Posterior cingulate gyrus (tissue), 11 donors: Measurements from ENCODE around the gene MAG.

Experiments
- DNase-seq, 10 donors: peaks; one replicate each; pipeline versions ENCODE4 v3.0.0 to v3.0.0-alpha.2; 2020 to 2021; ENCODE audit warnings: mixed read lengths in 3 of 10
- intact Hi-C: fragments of 100-400 bp; cut with DNase I; formaldehyde crosslinking; loops from one replicate; pipeline ENCODE4 v1.15.1; 2023

Gene MAG

DNA sequence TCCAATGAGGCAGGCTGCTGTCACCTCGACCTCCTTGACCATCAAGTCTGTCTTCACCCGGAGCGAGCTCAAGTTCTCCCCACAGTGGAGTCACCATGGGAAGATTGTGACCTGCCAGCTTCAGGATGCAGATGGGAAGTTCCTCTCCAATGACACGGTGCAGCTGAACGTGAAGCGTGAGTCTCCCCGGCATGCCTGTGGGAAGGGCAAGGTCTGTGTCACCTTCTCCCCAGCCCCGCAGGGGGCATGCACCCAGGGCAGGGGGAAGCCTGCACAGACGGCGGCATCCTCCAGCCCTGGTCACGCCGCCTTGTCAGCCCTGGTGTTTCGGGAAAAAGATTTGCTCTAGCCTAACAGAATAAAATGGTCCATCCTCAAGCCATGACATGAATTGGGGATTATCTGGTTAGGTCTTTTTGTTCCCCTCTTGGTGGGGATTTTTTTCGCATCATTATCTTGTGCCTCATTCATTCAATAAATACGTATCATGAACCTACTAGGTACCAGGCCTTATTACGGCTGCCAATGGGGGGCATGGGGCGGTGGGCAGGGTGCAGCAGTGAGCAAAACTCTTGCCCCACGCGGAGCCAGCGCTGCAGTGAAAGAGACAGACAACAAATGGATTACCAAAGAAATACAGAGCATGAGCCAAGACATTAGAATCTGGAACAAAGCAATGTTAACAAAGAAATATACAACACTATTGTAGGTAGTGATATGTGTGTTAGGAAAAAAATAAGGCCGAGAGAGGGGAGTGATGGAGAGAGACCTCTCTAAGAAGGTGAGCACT, 44.4 kb downstream of the MAG start:
- intact Hi-C loops = no loop called here
- peak in 1 of 10 donors; percentile 57 for DNase-seq

DNA sequence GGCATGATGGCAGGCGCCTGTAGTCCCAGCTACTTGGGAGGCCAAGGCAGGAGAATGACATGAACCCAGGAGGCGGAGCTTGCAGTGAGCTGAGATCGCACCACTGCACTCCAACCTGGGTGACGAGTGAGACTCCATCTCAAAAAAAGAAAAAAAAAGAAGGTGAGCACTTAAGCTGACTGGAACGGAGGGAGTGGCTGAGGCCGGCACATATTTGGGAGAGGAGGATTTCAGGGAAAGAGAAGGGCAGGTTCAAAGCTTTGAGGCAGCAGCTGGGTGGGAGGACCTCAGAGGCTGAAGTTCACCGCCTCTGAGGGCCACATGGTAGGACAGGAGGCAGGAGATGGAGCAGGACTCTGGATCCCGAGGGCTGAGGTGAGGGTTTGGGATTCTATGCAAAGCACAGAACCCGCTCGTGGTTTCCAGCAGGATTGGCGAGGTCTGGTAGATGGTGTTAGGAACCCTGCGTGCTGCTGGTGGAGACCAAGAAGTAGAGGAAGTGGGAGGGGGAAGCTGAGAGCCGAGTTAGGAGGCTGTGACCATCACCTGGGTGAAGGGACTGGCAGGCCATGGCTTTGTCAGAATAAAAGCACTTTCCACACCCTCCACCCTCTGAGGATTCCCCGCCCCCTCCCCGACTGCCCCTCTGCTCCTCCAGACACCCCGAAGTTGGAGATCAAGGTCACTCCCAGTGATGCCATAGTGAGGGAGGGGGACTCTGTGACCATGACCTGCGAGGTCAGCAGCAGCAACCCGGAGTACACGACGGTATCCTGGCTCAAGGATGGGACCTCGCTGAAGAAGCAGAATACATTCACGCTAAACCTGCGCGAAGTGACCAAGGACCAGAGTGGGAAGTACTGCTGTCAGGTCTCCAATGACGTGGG, 45.4 kb downstream of the MAG start:
- DNase-seq = peak in 1 of 10 donors; percentile 59

DNA sequence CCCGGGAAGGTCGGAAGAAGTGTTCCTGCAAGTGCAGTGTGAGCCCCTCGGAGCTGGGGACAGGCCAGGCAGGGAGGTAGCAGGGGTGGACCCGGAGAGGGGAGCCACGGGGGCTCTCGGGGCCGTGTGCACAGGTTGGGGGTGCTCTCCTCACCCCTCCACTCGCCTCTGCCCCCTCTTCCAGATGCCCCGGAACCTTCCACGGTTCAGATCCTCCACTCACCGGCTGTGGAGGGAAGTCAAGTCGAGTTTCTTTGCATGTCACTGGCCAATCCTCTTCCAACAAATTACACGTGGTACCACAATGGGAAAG, 46.0 kb downstream of the MAG start:
- intact Hi-C loops = no loop called here
- DNase-seq = no peak

More for the DNA sequence above, 45.4 kb downstream of the MAG start:
- intact Hi-C loops = no loop called here

DNA sequence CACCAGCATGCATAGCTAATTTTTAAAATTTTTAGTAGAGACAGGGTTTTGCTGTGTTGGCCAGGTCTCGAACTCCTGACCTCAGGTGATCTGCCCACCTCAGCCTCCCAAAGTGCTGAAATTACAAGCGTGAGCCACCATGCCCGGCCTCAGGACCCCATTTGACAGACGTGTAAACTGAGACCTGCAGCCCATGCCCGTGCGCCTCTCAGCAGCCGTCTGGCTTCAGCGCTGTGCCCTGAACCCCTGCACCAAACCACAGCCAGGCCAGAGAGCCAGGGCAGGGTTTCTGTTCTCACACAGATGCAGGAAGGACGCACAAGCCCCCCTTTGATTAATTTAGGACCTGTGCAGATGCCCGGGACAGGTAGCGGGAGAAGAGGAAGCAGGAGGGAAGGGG, 48.5 kb downstream of the MAG start:
- intact Hi-C loops = no loop called here
- peak in 2 of 10 donors; percentile 65 to 71 for DNase-seq

DNA sequence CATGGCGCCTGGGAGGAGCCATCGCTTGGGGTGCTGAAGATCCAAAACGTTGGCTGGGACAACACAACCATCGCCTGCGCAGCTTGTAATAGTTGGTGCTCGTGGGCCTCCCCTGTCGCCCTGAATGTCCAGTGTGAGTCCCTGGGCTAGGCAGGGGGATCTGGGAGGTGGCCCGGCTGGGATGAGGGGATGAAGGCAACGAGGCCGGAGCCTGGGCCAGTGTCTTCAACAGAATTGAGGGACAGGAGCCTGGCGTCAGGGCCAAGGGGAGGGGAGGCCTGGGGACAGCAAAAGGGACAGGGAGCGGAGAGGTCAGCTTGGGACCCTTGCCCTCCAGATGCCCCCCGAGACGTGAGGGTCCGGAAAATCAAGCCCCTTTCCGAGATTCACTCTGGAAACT, 49.0 kb downstream of the MAG start:
- intact Hi-C loops = no loop called here
- peak in 1 of 10 donors; percentile 76 for DNase-seq

DNA sequence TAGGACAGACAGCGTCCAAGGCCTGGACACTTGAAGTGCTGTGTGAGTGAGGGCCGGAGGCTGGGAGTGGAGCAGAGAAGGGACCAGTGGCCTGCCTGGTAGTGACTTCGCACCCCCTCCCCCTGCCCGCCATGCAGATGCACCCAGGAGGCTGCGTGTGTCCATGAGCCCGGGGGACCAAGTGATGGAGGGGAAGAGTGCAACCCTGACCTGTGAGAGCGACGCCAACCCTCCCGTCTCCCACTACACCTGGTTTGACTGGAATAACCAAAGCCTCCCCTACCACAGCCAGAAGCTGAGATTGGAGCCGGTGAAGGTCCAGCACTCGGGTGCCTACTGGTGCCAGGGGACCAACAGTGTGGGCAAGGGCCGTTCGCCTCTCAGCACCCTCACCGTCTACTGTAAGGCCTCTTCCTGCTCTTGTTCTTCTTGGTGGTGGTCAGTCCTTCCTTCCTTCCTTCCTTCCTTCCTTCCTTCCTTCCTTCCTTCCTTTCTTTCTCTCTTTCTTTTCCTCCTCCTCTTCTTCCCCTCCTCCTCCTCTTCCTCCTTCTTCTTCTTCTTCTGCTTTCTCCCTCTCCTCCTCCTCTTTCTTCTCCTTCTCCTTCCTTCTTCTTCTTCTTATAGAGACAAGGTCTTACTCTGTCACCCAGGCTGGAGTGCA, 49.7 kb downstream of the MAG start:
- intact Hi-C loops = no loop called here
- DNase-seq = peak in 2 of 10 donors; percentile 34 to 74

DNA sequence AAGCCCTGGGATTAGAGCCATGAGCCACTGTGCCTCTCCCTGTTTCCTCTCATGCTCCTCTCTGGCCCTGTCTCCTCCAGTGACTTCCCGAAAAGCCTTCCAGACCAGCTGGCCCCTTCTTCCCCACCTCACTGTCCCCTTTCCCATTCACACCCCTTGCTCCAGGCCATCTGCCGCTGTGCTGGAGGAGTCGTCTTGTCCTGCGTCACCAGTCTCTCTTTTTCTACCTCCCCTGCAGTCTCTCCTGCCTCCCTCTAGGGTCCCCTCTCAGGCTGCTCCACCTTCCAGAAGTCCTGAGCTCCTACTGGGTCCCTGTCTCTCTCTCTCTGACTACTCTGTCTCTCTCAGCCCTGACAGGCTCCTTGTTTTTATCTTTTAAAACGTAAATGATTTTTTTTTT, 50.5 kb downstream of the MAG start:
- intact Hi-C loops = no loop called here
- peak in 3 of 10 donors; percentile 0 to 67 (median 54) for DNase-seq

DNA sequence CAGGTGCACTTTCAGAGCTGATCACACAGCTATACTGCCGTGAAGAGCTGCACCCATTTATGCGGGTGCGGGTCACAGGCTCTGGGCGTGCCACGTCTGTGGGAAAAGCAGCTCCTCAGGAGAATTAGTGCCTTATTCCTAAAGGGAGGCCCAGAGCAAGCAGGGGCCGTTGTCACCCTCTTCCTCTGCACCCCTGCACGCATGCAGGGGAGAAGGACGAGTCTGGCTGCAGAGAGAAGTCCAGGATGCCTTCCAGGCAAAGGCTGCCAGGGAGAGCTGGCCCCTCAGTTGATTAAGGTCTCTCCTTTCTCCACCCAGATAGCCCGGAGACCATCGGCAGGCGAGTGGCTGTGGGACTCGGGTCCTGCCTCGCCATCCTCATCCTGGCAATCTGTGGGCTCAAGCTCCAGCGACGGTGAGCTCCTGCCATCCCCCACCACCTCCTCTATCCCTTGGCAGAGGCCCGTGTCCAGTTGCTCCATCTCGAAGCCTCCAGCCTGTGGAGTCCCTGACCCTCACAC, 52.6 kb downstream of the MAG start:
- intact Hi-C loops = loop anchor here (5.0 kb wide), 1 partner anchor 72 kb away; no protein-coding TSS in a partner anchor
- DNase-seq = peak in 6 of 10 donors; percentile 4 to 74 (median 30)

DNA sequence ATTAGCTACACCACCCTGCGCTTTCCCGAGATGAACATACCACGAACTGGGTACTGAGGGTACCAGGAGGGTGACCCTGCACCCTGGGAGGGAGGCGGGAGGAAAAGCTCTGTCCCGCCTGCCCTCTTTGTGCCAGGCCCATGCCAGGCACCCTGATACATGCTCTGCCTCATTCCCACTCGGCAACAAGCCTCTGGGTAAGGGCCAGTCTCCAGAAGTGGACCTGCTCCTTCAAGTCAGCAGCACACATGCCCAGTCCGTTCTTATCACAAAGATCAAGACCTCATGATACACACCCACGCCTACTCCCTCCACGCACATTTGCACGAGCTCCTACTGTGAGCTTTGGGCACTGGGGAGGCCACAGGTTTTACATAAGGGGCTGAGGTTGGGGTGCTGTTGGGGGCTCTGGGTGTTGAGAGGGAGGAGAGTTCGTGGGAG, 53.7 kb downstream of the MAG start:
- DNase-seq = peak in 6 of 10 donors; percentile 2 to 47 (median 21)
- intact Hi-C loops = loop anchor here (5.0 kb wide), 1 partner anchor 73 kb away; no protein-coding TSS in a partner anchor

DNA sequence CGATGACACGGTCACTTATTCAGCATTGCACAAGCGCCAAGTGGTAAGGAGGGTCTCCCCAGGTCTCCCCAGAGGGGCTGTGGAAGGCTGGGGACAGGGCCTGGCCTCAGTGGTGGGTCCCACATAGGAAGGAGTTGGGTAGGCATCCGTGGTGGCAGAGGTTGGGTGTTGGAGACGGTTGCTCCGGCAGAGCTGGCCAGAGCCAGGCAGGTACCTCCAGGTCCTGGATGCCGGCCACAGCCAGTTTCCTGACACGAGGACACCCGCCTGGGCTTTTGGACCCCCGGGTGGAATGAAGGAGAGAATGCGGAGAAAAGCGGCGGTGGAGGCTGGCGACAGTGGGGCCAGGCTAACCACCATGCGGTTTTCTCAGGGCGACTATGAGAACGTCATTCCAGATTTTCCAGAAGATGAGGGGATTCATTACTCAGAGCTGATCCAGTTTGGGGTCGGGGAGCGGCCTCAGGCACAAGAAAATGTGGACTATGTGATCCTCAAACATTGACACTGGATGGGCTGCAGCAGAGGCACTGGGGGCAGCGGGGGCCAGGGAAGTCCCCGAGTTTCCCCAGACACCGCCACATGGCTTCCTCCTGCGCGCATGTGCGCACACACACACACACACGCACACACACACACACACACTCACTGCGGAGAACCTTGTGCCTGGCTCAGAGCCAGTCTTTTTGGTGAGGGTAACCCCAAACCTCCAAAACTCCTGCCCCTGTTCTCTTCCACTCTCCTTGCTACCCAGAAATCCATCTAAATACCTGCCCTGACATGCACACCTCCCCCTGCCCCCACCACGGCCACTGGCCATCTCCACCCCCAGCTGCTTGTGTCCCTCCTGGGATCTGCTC, 54.5 kb downstream of the MAG start:
- intact Hi-C loops = loop anchor here (5.0 kb wide), 1 partner anchor 74 kb away; no protein-coding TSS in a partner anchor
- peak in 5 of 10 donors; percentile 6 to 83 (median 46) for DNase-seq

DNA sequence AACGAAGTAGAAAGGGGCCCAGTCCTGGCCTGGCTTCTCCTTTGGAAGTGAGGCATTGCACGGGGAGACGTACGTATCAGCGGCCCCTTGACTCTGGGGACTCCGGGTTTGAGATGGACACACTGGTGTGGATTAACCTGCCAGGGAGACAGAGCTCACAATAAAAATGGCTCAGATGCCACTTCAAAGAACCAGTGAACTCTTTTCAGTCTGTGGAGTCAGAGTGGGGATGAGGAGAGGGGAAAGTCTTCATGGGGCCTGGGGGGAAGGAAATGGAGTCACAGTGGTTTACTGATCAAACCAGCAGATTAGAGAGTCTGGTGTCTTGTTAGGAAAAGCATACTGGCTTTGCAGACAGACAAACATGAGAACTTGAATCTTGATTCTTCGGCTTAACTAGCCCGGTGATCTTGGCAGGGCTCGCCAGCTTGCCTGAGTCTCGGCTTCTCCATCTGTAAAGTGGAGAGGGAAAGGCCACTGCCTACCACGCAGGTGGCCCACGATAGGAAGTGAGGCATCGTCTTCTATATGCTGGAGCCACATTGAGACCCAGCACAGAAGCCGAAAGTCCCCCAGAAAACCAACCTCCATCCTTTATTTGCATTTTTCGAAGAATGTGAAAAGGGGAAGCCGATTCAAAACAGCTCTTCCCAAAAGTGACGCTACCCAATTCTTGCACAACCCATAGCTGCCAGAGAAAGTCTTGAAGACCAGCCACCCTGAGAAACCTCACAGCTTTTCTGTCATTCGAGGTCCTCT, 55.4 kb downstream of the MAG start, which contains the start of gene FFAR1:
FFAR1 (plus strand) TSS at position 732 of the 759 bp plus-strand sequence. CDS start 3,650 bp downstream, outside the sequence.
- peak in 5 of 10 donors; percentile 5 to 49 (median 31) for DNase-seq
- intact Hi-C loops = loop anchor here (5.0 kb wide), 1 partner anchor 75 kb away; no protein-coding TSS in a partner anchor

DNA sequence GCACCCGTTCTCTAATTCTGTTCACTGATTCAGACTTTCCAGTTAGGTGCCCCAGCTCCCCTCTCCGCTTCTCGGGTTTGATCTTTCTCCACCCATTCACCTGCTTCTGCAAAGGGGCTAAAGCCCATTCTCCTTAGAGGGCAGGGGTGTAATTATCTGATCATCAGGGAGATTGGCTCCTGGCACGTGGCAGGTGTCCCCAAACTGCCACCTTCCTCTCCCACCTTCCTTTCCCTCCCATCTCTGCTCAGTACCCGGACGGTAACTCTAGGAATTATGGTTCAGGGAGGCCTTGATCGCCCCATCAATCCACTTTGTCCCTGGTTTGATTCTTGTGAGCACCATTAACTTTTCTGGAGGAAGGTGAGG, 56.0 kb downstream of the MAG start:
- intact Hi-C loops = loop anchor here (5.0 kb wide), 1 partner anchor 76 kb away; no protein-coding TSS in a partner anchor
- DNase-seq = peak in 1 of 10 donors; percentile 30

DNA sequence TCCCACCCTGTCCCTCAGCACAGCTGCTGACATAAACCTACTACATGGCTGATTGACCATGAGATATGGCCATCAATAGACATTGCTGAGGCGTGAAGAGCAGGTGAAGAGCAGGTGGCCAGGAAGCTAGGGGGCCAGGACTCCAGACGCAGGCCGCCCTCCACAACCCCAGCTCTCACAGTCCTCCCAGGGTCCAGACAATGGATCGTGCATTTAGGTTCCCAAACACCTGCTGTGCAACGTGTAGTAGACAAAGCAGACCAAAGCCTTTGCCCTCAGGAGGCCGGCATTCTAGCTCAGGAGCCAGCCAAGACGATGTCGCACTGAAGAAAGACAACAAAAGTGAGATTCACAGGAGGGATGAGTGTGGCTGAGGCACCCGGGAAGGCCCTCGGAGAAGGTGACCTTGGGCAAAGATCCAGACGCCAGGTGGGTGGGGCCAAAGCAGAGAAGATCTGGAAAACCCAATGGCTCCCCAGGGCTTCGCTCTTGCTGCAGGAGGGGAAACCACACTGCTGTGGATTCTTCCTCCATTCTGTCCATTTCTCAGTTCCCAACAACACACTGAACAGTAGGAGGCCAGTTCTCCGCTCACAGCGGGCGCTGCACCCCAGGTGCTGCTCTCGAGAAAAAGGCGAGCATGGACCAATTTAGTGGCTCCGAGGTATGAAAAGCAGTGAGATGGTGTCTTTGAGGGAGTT, 57.1 kb downstream of the MAG start:
- intact Hi-C loops = loop anchor here (5.0 kb wide), 1 partner anchor 77 kb away; no protein-coding TSS in a partner anchor
- peak in 4 of 10 donors; percentile 1 to 64 (median 38) for DNase-seq

DNA sequence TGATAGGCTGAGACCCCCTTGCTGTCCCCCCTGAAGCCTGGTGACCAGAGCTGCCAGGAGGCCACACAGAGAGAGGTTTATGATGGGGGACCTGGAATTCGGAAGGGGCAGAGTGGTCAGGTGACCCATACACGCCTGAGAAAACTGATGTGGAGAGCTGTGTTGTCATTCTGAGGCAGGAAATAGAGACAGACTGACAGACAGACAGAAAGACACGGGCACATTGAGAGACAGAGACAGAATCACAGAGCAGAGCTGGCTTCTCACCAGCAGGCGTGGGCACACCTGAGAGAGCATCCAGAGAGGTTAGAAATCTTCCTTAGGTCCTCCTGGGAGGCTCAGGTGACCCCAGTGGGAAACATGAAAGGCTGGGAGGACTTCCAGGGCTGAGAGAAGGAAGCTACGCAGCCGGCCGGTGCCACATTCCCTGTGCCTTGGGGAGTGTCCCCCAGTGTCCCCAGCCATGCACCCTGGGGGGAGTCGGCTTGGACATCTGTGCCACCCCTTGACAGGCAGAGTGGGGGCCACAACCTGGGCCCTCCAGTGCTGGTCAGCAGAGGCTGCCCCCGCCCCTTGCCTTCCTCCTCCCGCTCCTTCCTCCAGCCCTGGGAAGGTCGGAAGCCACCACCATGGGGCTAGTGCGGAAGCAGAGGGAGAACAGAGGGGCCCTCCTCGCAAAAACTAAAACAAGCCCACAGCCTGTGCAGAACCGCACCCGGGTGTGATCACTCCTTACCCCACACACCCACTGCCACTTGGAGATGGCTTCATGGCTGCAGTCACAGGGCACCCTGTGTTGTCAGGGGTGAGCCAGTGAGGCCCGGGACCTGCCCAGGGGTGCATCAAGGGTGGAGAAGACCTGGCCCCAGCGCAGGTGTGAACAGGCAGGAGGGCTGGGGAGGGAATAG, 57.9 kb downstream of the MAG start:
- intact Hi-C loops = loop anchor here (5.0 kb wide), 1 partner anchor 78 kb away; no protein-coding TSS in a partner anchor
- DNase-seq = peak in 4 of 10 donors; percentile 5 to 77 (median 48)

DNA sequence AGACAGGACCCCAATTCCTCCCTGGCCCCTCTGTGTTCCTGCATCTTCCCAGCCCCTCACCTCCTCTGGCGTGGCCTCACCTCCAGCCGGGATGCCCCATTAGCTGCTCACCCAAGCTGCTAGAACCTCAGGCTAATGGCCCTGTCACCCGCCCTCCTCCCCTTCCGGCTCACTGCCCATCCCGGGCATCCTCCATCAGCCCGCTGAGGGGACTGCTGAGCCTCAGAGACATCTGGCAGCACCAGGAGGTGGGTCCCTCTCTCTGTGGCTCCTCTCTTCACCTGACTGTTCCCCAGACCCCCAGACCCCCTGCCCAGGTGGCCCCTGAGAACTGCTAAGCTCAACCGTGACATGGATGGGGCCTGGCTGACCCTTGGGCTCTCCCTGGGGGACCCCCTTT, 58.6 kb downstream of the MAG start:
- intact Hi-C loops = no loop called here
- peak in 2 of 10 donors; percentile 54 to 82 for DNase-seq

DNA sequence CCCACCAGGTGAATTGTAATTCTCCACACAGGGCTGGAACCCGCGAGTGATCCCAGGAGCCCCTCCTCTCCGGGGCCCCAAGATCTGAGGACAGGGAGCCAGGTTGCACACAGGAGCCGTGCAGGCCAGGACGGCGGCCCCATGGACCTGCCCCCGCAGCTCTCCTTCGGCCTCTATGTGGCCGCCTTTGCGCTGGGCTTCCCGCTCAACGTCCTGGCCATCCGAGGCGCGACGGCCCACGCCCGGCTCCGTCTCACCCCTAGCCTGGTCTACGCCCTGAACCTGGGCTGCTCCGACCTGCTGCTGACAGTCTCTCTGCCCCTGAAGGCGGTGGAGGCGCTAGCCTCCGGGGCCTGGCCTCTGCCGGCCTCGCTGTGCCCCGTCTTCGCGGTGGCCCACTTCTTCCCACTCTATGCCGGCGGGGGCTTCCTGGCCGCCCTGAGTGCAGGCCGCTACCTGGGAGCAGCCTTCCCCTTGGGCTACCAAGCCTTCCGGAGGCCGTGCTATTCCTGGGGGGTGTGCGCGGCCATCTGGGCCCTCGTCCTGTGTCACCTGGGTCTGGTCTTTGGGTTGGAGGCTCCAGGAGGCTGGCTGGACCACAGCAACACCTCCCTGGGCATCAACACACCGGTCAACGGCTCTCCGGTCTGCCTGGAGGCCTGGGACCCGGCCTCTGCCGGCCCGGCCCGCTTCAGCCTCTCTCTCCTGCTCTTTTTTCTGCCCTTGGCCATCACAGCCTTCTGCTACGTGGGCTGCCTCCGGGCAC, 59.6 kb downstream of the MAG start:
- peak in 3 of 10 donors; percentile 51 to 76 (median 66) for DNase-seq

More for the DNA sequence above, 59.6 kb downstream of the MAG start:
- intact Hi-C loops = loop anchor here (1.0 to 2.0 kb wide), 2 partner anchors 117 to 144 kb away; no protein-coding TSS in a partner anchor
